HG03521 (cell line): ENCODE data around the gene DHRS4L2.
A peak's percentile ranks its signal among the peaks of the same experiment; 100 is the strongest.
"Not testable (repeated sequence)": the region's sequence is repeated elsewhere in the genome, so short reads cannot be mapped to it uniquely, and the experiment has no call there.

ENCODE experiments used
- ATAC-seq: cut with Tn5 transposase; IDR thresholded peaks from one replicate; pipeline ENCODE4 v1.9.1; 2021; ENCODE audit warnings: mild to moderate bottlenecking, moderate library complexity; ENCODE audit not compliant: unreplicated experiment

DHRS4L2 gene

DNA sequence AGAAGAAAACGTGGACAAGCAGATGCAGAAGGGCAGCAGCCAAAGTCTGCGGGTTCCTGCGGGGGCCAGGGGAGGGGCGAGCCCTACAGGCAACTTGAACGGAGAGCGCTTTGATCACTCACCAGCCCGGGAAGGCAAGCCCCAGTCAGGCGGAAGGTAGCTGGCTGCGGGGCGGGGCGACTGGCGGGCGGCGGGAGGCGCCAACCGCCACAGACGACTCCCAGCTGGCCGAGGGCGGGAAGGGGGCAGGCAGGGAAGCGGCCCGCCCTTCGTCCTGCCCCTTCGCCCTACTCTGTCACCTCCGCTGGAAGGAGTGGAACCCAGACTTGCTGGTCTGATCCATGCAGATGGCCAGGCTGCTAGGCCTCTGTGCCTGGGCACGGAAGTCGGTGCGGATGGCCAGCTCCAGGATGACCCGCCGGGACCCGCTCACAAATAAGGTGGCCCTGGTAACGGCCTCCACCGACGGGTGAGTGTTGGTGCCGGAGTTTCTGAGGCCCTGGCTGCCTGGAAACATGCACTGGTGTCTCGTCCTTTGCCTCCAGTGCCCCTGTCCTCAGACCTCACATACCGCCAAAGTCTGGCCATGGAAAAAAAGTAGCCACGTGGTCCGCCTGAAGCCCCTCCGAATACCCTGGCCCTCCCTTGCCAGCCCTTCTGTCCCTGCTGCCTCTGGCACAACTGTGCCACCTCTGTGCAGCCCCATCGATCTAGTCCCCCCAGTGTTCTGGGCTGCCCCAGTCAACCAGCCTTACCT is at the start of gene DHRS4L2:
Gene DHRS4L2, plus strand, starts transcription at position 323 of the 757 bp plus-strand sequence. Its CDS starts 19 bp downstream, at position 342.
- ATAC-seq, result peak; percentile 86

- no peak for ATAC-seq
Observed at GRCh38 chr14:23939607-23940326, 49.0 kb upstream of the DHRS4L2 start.

DNA sequence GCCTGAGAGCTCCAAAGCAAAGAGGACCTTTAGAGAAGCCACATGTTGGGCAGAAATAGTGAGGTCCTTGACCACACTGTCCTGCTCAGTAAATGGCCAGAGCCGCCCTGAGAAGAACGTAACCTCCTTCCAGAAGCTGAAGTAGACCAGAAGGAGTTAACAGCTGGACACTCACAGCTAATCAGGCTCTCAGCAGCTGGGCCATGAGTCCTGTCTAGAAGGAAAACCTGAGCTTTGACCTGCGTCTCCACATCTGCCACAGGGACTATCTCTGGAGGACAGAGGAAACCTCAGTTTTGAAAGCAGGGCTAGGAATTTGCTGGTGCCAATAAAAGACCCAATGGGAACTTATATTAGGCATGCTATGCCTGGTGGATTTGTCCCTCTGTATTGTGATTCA is 47.5 kb upstream of the DHRS4L2 start:
- ATAC-seq, result no peak

DNA sequence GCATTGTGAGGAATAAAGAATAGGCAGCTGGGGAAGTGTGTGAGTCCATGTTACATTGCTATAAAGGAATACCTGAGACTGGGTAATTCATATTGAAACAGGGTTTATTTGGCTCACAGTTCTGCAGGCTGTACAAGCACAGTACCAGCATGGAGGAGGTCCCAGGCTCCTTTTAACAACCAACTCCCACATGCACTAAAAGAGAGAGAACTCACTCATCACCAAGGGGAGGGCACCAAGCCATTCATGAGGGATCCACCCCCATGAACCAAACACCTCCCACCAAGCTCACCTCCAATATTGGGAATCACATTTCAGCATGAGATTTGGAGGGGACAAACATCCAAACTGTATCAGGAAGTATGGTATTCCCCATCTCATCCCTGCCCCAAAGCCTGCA is 47.1 kb upstream of the DHRS4L2 start:
- ATAC-seq, result no peak

DNA sequence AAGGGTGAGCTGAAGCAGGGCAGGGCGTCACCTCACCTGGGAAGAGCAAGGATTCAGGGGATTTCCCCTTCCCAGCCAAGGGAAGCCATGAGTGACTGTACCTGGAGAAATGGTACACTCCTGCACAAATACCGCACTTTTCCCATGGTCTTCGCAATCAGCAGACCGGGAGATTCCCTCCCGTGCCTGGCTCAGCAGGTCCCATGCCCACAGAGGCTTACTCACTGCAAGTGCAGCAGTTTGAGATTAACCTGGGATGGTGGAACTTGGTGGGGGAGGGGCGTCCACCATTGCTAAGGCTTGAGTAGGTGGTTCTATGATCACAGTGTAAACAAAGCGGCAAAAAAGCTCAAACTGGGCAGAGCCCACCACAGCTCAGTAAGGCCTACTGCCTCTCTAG is 46.1 kb upstream of the DHRS4L2 start:
- no peak for ATAC-seq

GRCh38 chr14:23949069-23949468 is 39.7 kb upstream of the DHRS4L2 start:
- ATAC-seq, result not testable (repeated sequence)

DNA sequence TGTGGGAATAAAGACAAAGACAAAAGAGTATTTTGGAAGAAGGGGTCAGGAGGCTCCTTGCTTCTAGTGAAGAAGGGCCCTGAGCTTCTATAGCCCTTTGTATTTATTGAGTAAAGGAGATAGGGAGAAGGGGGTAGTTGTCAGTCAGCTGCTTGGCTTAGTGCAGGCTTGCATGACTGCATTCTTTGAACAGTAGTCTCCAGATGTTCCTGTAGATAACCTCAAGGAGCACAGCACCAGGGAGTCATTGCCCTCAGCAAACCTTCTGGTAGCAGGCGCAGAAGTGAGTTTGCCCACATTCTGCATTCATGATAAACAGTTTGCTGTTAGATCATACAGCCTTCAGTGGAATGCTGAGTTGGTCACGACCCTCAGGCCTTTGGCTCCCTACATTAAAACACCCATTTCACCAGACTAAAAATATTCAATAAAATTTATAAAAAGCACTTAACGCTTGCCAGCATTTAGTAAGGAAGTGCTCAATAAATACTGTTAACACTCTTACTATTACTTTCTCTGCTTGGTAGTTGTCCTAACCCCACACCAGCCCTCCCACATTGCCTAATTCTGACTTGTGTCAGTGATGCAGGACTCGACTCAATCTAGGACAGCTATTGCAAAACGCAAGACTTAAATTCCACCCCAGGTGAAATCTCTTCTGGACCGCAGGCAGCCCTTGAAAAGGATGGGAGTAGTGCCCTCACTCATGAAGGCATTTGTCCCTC is 38.2 kb upstream of the DHRS4L2 start:
- no peak for ATAC-seq

GRCh38 chr14:23951136-23951466 is 37.6 kb upstream of the DHRS4L2 start:
- ATAC-seq, result not testable (repeated sequence)

GRCh38 chr14:23951590-23952201 is 37.0 kb upstream of the DHRS4L2 start:
- no peak for ATAC-seq

DNA sequence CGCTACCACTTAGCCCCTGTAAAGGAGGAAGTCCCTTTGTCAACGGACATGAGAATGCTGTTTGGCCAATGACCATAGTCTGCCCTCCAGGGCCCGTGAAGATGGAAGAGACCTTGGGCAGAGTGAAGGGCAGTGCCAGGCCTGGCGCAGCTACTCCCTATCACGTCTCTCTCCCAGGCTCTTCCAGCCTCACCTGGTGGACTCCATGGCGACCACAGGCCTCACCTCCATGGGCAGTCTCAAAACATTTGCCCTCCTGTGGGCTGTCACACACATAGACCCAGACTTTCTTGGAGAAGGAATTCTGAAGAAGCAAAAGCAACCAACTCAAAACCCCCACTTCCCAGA is 35.6 kb upstream of the DHRS4L2 start:
- peak; percentile 3 for ATAC-seq

GRCh38 chr14:23953464-23954278 is 35.1 kb upstream of the DHRS4L2 start, which contains the start of gene DHRS4:
Gene DHRS4, plus strand, starts transcription at chr14:23953770. Its CDS starts 19 bp downstream, at chr14:23953789.
- peak; percentile 84 for ATAC-seq

DNA sequence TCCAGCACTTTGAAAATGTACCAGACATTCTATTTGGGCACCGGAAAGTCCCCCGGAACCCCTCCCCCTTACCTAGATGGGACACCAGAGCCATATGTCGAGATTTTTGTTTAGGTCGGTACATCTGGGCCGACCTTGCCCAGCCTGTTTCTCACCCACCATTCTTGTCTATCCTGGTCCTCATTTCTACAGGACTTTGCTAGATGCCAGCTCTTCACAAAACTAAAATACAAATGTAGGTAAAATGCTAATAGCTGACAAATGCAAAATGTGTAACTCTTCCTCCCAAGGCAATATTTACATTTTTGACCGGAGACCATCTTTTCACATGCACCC is 34.5 kb upstream of the DHRS4L2 start:
- ATAC-seq, result not testable (repeated sequence)

- not testable (repeated sequence) for ATAC-seq
Observed at GRCh38 chr14:23954965-23955364, 33.8 kb upstream of the DHRS4L2 start.

DNA sequence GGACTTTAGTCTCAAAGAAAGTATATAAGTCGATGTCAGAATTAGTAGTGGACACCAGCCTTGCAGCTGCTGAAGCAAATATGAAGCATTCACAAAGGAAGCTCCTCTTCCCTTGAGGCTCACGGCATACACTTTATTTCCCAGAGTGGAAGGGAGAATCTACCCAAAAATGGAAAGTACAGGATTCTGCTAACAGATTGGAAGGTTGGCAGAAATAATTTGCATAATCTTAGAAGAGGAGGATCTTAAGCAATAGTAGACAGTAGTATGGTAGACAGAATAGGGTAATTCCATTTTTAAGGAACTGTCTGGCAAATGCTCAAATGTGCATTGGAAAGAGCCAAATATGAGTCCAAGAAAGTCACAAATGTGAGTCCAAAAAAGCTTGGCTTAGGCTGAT is 32.9 kb upstream of the DHRS4L2 start:
- not testable (repeated sequence) for ATAC-seq

- ATAC-seq, result not testable (repeated sequence)
Observed at GRCh38 chr14:23957913-23958569, 30.7 kb upstream of the DHRS4L2 start.

- ATAC-seq, result not testable (repeated sequence)
Observed at GRCh38 chr14:23960899-23961298, 27.8 kb upstream of the DHRS4L2 start.

GRCh38 chr14:23961704-23962103 is 27.0 kb upstream of the DHRS4L2 start:
- not testable (repeated sequence) for ATAC-seq

DNA sequence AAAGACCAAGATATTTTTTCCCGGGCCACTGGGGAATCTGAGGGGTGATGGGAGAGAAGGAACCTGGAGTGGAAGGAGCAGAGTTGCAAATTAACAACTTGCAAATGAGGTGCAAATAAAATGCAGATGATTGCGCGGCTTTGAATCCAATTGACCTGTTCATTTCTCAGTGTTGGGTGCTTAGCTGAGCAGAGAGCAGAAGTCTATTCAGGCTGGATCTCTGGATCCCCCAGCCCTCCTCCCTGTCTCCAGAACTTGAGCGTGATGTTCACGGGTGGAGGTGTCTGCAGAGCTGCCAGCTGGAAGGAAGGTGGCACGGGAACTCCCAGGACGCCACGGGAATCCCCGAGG is 19.6 kb upstream of the DHRS4L2 start:
- not testable (repeated sequence) for ATAC-seq

GRCh38 chr14:23969481-23970282 is 19.0 kb upstream of the DHRS4L2 start:
- ATAC-seq, result peak; percentile 44
